ENCODE results near the gene CADM2.

- TF ChIP-seq CTCF (IDR thresholded peaks at IDR 0.05): peak in 1 of 6 experiments; percentile 22
- peak in 1 of 2 donors; percentile 85 for TF ChIP-seq POLR2A (IDR thresholded peaks at IDR 0.05)
Measured at GRCh38 chr3:84958495-84959469, at the start of gene CADM2.

Measured in thyroid gland (tissue), 4 donors.